ENCODE measurements around the gene MEI1. TPM values are rescaled to one million over a fixed set of nuclear protein-coding genes. Genes with fewer than 3 reads are reported as not detected.

The MEI1 gene
- total RNA-seq, 1 experiment from 2014 or later = 0.24 TPM

- no TSS peak for BruUV-seq (replicated peaks)
- H3K9me3 ChIP-seq (ENCODE audit: low read depth, low read length, poor library complexity, severe bottlenecking) = no peaks in the 10 kb centered on the region
- POLR2A ChIA-PET (ENCODE audit: low non-redundant PET) = interaction anchor here (0.5 to 0.9 kb wide), 3 partner anchors 9 to 243 kb away, joined by 4 to 16 read pairs (median 4); no protein-coding TSS in a partner anchor
- H3K4me1 ChIP-seq (ENCODE audit: insufficient read depth, low read length, poor library complexity, severe bottlenecking) = peaks cover 5% of the 10 kb centered on the region
- H3K36me3 ChIP-seq (ENCODE audit: insufficient read depth, low read length, poor library complexity, severe bottlenecking) = no peaks in the 10 kb centered on the region
- TF ChIP-seq CTCF (conservative IDR thresholded peaks at IDR 0.05; ENCODE audit: low read depth, low read length) = no peak
- no peak for TF ChIP-seq EZH2 (IDR thresholded peaks at IDR 0.05; ENCODE audit: borderline replicate concordance, low read depth, low read length, poor library complexity, severe bottlenecking)
- intact Hi-C loops (cut with micrococcal nuclease; ENCODE audit: unreplicated experiment) = no loop called here
- CTCF ChIA-PET = interaction anchor here (1.1 to 1.7 kb wide), 3 partner anchors 9 to 22 kb away, joined by 6 to 12 read pairs (median 6); no protein-coding TSS in a partner anchor
- H3K27ac ChIP-seq (ENCODE audit: low read depth, low read length, poor library complexity, severe bottlenecking) = peak within 1 kb of the TSS; percentile 93
- H3K27me3 ChIP-seq (replicated peaks; ENCODE audit: insufficient read depth, low read depth, low read length, poor library complexity) = no peaks in the 10 kb centered on the region
- DNase-seq (ENCODE audit: low spot score) = peak; percentile 97
- H3K4me3 ChIP-seq (ENCODE audit: low read depth, low read length, poor library complexity, severe bottlenecking) = peak within 1 kb of the TSS; percentile 69
Observed at GRCh38 chr22:41688365-41689211, 10.7 kb upstream of the MEI1 start, which contains the start of gene SNU13. TSS of gene SNU13 (minus strand) at chr22:41688867. CDS start at chr22:41688796, 71 bp downstream.

GRCh38 chr22:41690476-41690875 is 8.8 kb upstream of the MEI1 start:
- no peak for DNase-seq (ENCODE audit: low spot score)
- CTCF ChIA-PET = no interaction called here
- Histone ChIP-seq H3K9me3 (ENCODE audit: low read depth, low read length, poor library complexity, severe bottlenecking) (no peaks in the 10 kb centered on the region), H3K27me3 (replicated peaks; ENCODE audit: insufficient read depth, low read depth, low read length, poor library complexity) (no peaks in the 10 kb centered on the region), H3K4me1 (ENCODE audit: insufficient read depth, low read length, poor library complexity, severe bottlenecking) (peaks cover 5% of the 10 kb centered on the region), H3K4me3 (ENCODE audit: low read depth, low read length, poor library complexity, severe bottlenecking) (no peak overlapping the region), H3K27ac (ENCODE audit: low read depth, low read length, poor library complexity, severe bottlenecking) (no peak overlapping the region), H3K36me3 (ENCODE audit: insufficient read depth, low read length, poor library complexity, severe bottlenecking) (peaks cover 3% of the 10 kb centered on the region)
- intact Hi-C loops (cut with micrococcal nuclease; ENCODE audit: unreplicated experiment) = no loop called here
- no TSS peak for BruUV-seq (replicated peaks)
- POLR2A ChIA-PET (ENCODE audit: low non-redundant PET) = interaction anchor here (0.5 kb wide), 1 partner anchor 12 kb away, joined by 4 read pairs; no protein-coding TSS in a partner anchor
- TF ChIP-seq CTCF (conservative IDR thresholded peaks at IDR 0.05; ENCODE audit: low read depth, low read length) = no peak
- TF ChIP-seq EZH2 (IDR thresholded peaks at IDR 0.05; ENCODE audit: borderline replicate concordance, low read depth, low read length, poor library complexity, severe bottlenecking) = no peak

GRCh38 chr22:41695211-41695610 is 4.1 kb upstream of the MEI1 start:
- ChIA-PET CTCF (no interaction called here), POLR2A (ENCODE audit: low non-redundant PET) (no interaction called here)
- no peak overlapping the region for H3K27ac ChIP-seq (ENCODE audit: low read depth, low read length, poor library complexity, severe bottlenecking)
- TF ChIP-seq EZH2 (IDR thresholded peaks at IDR 0.05; ENCODE audit: borderline replicate concordance, low read depth, low read length, poor library complexity, severe bottlenecking) = no peak
- TF ChIP-seq CTCF (conservative IDR thresholded peaks at IDR 0.05; ENCODE audit: low read depth, low read length) = no peak
- no peaks in the 10 kb centered on the region for H3K9me3 ChIP-seq (ENCODE audit: low read depth, low read length, poor library complexity, severe bottlenecking)
- intact Hi-C loops (cut with micrococcal nuclease; ENCODE audit: unreplicated experiment) = no loop called here
- H3K36me3 ChIP-seq (ENCODE audit: insufficient read depth, low read length, poor library complexity, severe bottlenecking) = peaks cover 3% of the 10 kb centered on the region
- peaks cover 12% of the 10 kb centered on the region for H3K4me1 ChIP-seq (ENCODE audit: insufficient read depth, low read length, poor library complexity, severe bottlenecking)
- DNase-seq (ENCODE audit: low spot score) = no peak
- H3K27me3 ChIP-seq (replicated peaks; ENCODE audit: insufficient read depth, low read depth, low read length, poor library complexity) = no peaks in the 10 kb centered on the region
- H3K4me3 ChIP-seq (ENCODE audit: low read depth, low read length, poor library complexity, severe bottlenecking) = no peak overlapping the region
- BruUV-seq (replicated peaks) = TSS peak; percentile 39

Measured in A673 (cell line).